GM19328 (cell line): ENCODE results near the gene CCDC9.

ENCODE experiments used
- ATAC-seq: cut with Tn5 transposase; IDR thresholded peaks from one replicate; pipeline ENCODE4 v1.9.1; 2021; ENCODE audit warnings: mild to moderate bottlenecking, moderate library complexity; ENCODE audit not compliant: unreplicated experiment

CCDC9 gene

DNA sequence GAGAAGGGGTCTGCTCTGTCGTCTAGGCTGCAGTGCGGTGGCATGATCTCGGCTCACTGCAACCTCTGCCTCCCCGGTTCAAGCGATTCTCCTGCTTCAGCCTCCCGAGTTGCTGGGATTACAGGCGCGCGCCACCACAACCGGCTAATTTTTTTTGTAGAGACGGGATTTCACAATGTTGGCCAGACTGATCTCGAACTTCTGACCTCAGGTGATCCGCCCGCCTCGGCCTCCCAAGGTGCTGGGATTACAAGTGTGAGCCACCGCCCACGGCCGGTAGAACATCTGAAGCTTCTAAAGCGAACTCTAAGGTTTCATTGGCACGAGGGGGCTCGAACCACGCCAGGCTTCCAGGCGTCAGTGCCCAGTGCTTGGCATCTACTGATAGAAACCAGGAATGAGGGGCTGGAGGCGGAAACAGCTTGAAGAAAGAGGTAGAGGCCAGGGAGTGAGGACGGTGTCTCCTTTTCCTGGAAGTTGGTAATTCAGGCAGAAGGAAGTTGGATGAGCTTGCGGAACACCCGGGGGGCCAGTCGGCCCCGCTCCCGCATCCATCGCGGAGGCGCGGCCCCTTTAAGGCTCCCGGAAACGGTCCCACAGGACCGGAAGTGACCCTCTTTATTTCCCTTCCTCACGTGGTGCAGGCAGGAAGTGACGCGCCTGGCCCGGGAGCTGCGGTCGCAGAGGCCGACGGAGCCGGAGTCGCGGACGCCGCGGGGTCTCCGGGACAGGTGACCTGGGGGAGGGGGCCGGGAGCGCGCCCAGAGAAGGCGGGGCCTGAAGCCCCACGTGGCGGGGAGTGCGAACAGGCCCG, at the start of gene CCDC9:
TSS of gene CCDC9 (plus strand) at position 647 of the 814 bp plus-strand sequence. CDS start 1,876 bp downstream, outside the sequence.
- ATAC-seq, result peak; percentile 58

DNA sequence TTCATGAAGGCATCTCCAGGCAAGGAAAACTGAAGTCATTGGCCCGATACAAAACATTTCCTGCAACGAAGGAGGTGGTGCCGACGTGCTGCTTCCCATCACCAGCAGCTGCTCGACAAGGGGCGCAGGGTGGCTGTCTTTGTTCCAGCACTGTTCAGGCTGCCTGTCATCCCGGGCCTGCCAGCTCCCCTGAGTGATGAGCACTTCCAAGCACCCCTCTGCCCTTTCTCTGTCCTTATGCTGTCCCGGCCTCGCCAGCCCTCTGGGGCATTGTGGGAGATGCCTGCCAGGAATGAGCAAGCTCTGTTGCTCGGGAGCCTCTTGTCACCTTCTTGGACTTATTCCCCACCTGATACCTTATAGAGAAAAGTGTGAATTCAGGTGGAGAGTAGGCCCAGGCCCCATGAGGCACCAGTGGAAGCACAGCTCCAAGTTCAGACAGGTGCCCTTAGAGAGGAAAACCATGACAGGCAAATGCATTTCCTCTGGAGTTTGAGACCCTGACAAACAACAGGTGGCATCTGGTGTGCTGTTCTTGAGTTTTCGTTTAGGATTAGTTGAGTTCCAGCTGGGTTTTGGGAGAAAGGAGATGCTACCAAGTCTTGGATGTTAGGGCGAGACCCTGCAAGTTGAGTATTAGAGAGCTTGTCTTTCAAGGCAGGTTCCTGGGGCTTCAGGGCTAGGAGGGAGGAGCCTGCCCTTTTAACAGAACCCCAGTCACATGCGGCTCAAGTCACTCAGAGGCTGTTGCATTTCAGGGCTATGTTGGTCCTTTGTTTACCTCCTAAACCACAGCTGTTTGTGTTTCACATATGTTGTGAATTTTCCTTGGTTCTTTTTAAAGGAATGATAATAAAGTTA, 46.8 kb upstream of the CCDC9 start:
- no peak for ATAC-seq

DNA sequence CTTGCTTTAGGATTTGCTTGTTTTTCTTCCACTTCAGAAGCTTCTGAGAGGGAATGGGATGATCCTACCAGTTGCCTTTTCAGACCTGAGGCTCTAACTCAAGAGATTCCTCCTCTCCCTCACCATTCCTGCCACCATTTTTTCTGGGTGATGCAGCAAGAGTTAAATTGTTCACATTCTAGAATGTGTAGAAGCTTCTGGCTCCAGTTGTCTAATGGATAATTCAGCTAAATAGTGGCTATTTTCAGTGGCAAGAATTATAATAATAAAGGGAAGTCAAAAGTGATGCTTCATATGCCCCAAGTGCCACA, 46.2 kb upstream of the CCDC9 start:
- no peak for ATAC-seq

DNA sequence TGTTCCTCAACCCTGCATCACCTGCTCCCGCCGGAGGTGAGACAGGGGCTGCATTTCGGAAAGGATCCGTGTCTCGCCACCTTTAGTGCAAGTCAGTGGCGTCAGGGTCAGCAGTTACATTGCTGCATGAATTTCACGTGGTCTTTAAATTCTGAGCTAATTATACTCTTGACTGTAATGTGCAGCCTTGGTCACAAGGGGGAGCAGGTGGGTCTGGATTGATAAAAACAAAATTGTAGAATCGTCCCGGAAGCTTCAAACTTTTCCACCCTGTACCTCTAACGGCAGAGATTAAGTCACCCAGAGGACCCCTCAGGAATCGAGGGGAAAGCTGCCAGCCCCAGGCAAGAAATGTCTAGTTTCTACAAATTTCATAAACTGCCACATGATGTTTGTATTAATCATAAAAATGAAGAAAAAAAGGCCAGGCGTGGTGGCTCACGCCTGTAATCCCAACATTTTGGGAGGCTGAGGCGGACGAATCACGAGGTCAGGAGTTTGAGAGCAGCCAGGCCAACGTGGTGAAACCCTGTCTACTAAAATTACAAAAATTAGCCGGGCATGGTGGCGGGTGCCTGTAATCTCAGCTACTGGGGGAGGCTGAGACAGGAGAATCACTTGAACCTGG, 45.5 kb upstream of the CCDC9 start:
- ATAC-seq, result no peak

DNA sequence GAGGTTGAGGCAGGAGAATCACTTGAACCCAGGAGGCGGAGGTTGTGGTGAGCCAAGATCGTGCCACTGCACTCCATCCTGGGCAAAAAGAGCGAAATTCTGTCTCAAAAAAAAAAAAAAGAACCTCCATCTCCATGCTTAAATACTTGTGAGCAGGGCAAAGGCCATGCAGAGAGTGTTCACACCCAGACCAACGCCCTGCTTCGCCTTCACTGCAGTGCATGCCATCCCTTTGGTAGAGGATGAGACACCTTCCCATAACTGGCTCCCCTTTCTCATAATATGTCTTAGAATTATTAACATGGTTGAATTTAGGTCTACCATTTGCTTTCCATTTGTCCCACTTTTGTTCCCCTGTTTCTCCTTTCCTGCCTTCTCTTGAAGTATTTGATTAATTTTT, 40.7 kb upstream of the CCDC9 start:
- ATAC-seq, result no peak

DNA sequence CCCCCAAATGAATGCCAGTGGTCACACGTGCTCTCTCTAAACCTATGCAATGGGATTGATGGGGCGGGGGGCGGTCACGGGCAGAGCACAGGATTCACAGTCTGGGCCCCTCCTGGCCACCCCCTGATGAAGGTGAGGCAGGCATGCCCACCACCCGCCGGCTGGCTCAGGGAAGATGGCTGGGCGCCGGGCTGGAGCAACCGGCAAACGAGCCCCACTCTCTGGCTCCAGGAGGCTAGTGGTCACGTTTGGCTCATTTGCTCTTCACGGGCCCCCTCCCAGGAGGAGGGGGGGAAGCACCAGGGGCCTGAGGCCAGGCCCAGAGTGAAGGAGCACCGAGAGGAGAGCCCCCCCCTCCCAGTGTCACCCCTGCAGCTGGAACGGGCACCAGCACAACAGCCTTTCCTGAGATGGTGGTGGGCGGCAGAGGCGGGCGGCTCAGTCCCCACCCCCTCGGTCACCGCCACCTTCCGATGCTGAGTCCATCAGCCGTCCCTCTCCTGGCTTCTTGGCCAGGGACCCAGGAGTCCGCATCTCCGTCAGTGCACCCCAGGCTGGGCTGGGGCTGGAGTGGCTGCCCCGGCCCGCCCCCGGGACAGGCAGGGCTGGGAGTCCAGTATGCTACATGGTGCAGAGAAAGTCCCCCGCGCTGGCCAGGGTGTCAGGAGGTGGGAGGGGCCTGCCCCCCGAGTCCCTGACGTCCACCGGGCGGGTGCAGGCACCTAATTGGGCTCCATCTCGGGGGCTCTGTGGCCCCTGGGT, 35.1 kb upstream of the CCDC9 start:
- ATAC-seq, result no peak

DNA sequence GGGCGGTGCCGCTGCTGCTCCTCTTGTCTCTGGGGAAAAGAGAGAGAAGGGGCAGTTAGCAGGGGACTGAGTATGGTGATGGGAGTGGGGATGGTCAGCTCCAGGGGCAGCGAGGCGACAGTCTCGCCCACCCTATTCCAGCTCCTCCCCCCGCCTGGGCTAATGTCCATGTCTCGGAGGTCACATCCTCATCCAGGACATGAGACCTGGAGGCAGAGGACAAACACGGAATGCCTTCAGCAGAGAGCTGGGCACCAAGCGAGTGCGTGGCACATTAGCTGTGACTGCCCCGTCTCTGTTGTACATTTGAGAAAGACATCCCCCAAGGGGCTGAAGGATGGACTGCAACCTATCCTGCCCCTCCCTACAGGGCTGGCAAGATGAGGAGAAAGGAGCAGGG, 34.4 kb upstream of the CCDC9 start:
- ATAC-seq, result no peak

DNA sequence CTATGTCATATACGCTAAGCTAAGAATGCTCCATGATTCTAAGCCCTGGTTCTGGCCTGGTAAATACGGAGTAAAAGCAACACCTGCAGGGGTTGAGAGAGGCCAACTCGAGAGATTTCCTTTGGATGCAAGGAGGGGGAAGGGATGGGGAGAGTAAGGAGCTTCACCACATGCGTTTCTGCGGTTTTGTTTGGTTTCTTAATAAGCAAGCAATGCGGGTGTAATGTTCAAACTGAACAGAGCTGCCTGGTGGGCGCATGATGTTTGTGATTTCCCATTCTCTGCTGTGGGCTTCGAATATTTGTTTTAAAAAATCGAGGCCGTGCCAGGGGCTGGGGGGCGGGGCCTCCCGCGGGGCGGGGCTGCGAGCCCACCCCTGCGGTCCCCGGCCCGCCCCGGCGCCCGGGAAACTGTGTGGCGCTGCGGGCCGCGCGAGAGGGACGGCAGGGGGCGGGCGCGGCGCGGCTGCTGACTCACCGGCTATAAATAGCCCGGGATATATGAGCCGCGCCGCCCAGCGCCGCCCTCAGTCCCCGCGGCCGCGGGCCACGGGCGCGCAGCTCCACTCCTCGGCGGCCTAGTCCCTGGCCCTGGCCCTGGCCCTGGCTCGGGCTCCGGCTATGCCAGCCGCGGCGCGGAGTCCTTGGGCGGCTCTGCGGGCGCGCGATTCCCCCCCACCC, 30.4 kb upstream of the CCDC9 start:
- peak; percentile 41 for ATAC-seq

DNA sequence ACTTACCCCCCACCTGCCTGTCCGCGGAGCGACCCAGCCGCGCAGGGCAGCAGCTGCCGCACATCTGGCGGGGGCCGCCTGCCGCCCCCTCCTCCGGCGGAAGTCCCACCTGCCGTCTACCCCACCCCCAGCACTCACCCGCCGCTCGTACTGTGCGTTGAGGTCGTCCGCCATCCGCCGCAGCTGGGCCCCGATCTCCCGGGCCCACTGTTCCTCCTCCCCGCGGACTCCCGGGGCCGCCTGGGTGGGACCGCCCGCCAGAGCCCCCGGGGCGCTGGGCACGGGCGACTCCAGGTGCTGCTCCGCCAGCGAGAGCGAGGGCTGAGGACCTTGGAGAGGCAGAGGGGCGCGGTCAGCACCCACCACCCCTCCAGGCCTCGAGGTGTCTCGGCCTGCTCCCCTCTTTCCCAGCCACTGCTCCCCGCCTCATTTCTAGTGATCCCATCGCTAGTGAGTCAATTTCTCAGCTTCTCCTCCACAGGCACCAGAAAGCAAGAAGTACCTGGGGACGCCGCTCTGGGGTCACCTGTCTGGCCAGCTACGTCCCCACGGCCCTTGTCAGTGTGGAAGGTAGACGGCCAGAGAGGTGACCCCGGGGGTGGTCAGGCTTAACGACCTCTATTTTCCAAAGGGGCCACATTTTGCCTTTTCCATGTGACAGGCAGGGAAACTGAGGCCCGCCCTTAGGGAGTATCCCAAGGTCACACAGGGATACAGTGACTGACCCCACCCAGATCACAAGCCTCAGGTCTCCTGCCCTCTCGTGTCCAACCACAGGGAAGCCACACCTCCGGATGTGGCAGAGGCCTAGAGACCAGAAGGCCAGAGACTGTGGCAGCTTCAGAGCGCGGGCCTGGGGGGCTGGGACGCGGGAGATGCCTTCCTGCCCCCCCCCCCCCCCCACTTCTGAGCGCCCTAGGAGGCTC, 29.6 kb upstream of the CCDC9 start:
- peak; percentile 3 for ATAC-seq

DNA sequence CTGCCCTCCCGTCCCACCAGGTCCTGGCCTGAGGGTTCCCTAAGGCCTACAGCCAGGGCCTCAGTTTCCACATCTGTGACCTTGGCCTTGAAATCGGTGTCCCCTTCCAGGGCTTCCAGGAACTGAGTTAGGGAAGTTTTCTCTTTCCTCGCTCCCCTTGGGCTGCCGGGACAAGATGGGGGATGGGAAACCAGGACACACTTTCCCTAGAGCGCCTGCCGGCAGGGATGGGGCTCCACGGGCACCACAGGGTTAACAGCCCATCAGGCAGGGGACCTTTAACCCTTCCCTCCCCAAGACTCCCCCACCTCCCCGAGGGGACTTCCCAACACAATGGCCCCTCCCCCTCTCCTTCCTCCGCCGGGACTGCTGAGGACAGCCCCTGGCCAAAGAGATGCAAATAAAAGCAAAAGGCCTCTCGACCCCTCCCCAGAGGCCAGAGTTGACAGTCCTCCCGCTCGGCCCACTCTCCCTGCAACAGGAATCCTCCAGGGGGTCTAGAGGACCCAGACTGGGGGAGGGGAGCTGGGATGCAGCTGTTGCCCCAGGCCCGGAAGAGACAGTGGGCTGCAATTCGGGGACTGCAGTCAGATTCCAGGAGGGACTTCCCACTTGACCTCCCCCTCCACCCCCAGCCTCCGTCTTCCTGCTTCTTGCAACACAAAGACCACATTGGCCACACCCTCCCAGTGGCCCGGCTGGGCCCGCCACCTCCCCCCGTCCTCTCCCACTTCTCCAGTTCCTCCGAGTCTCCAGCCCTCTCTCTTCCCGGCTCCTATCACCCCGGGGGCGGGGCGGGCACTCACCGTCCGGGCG, 28.8 kb upstream of the CCDC9 start:
- no peak for ATAC-seq

DNA sequence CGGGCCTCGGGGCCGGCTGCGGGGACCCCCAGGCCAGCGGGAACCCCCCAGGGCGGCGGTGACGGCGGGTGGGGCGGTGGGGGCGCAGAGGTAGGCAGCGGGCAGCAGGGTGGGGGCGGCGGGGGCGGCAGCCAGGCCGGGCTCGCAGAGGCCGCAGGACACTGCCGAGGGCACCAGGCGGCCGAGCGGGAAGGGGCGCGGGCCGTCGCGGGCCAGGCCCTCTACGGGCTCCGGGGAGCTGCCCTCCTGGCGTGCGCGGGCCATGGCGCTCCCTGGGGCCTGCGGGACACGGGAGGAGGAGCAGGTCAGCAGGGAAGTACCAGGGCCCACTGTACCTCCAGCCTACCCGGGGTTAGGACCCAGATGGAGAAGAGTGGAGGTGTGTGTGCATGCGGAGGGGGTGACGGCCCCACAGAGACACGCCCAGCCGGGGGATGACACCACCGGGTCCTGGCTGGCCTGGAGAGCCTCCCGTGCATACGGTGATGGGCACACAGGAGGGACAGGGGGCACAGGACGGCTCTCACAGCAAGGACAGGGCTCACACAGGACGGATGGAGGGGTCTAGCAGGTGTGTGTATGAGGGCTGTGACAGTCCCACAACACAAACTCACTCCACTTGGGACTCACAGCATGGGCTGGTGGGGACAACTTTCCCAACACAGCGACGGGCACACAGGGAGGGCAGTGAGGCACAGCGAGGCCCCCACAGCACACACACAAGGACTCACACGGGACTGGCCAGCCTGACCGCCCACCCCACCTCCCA, 28.0 kb upstream of the CCDC9 start:
- ATAC-seq, result no peak

DNA sequence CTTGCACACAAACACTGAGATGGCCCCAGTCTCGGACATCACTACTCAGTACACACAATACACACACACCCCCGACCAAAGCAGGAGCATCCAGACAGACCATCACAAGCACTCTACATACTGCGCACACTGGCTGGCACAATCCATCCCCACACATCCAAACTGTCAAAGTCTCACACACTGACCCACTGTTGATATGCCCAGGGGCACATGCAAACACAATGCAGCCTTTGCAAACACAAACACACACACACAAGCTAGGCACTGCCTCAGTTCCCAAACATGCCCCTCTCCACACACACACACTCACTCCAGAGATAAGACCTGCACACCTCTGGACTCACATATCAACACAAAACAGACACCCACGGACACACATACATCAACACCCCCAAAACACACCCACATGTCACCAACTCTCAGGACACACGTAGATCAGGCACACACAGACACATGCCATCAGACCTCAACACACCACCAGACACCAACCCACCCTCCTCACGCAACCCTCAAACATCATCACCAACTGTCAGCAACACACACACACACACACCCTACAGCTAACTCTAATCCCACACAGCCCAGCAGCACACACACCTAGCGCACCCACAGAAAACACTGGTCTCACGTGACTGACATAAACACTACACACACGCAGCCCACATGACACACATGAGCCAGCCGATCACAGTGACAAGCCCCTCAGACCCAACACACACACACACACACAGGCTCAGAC, 27.2 kb upstream of the CCDC9 start:
- no peak for ATAC-seq

DNA sequence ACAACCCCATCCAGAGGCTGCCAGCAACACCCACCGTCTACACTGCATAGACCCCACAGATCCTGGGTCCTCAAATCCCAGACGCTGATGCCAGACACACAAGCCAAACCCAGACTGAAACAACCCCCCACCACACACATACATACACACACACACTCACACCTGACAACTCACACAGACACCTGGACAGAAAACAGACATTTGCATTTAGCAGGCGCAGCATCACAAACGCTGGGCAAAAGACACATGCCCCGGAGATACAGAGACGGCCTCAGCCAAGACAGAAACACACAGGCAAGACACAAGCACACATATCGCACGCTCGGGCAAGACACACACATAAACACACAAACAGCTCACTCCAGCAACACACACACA, 26.7 kb upstream of the CCDC9 start:
- ATAC-seq, result no peak

DNA sequence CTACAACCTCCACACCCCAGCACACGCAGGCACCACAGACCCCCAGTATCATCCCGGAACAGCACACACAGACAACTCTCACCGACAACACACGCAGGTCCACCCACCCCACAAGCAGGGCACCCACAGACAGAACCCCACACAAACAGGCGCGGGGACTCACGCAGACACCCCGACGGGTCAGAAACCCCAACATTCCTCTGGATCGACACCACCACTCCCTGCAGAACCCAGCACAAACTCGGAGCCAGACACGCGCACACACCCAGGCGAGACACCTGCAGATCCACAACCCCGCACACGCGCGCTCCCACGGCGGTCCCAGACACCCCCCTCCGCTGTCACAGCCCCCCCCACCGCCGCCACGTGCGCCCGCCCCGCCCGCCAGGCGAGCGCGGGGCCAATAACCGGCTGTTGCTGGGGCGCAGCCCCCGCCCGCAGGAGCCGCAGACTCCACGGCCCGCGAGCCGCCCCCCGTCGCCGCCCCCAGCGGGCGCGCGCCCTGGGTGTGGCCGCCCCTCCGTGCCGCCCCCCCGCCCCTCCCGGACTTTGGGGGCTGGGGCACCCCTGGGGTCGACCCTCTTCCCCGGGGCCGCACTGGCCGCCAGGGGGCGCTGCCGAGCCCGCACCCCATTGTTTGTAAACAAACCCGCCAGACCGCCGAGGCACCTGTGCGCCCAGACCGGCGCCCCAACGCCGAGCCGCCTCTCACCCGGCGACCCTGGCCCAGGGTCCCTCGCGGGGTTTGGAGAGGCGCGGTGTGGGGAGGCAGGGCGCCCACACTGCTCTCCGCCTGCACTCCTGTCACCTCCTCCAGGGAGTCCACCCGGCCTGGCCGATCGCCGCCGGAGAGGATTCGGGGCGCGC, 26.0 kb upstream of the CCDC9 start:
- ATAC-seq, result no peak

DNA sequence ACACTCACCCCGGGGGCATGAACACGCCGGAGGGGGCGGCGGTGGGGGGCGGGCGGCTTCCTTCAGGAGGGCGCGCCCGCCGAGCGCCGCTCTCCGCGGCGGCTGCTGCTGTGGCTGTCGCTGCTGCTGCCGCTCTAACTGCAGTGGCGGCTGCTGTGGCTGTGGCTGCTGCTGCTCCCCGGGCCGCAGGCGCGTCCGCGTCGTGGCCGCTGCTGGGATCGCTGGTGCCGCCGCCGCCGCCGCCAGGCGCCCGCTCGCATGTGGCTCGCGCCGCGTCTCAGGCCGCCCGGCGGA, 25.5 kb upstream of the CCDC9 start, which contains the start of gene BBC3:
TSS of gene BBC3 (minus strand) at position 279 of the 294 bp plus-strand sequence. CDS start 2,768 bp downstream, outside the sequence.
- peak; percentile 27 for ATAC-seq
